VCaP (cell line): ENCODE results near the gene SFXN5.

Experiments
- H3K27ac ChIP-seq: fragments of 450-650 bp; 2 replicates; pipeline ENCODE4 v1.5.1; 2017
- TF ChIP-seq, protein P1 (sequence below): fragments of 450-650 bp; conservative IDR thresholded peaks from 2 replicates; pipeline ENCODE4 v1.5.1; 2017; ENCODE audit warnings: mild to moderate bottlenecking, moderate library complexity

SFXN5 gene

DNA sequence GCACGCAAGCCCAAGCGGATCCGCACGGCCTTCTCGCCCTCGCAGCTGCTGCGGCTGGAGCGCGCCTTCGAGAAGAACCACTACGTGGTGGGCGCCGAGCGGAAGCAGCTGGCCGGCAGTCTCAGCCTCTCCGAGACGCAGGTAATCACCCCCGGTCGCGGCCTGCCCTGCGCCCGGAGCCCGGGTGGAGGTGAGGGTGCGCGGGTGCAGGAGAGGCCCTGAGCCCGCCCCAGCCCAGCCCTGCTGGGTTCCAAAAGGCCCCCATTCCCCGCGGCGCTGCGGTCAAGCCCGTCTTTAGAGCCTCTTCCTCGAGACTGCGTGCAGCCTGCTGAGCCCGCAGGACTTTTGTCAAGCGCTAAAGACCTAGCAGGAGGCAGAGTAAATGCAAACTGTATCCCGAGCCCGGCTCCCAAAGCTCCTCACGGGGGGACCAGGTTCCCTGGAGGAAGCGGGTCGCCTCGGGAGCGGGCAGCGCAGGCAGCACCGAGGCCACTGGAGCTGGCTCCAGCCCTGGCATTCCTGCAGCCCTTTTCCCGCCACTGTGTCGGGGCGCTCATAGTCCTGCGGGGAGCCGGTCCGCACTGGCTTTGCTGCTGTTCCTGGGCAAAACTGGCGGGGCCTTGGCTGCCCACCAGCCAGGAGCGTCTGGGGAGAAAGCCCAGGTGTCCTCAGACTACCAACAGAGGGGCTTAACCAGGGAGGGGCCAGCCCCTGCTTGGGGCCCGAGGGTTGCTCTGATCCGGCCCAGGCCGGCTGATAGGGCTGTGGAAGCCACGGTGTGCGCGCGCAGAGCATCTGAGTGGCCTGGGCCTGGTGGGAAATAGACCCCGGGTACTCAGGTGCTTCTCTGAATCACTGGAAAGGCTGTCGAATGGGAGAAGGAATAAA, 146.9 kb downstream of the SFXN5 start:
- TF ChIP-seq, protein P1, sequence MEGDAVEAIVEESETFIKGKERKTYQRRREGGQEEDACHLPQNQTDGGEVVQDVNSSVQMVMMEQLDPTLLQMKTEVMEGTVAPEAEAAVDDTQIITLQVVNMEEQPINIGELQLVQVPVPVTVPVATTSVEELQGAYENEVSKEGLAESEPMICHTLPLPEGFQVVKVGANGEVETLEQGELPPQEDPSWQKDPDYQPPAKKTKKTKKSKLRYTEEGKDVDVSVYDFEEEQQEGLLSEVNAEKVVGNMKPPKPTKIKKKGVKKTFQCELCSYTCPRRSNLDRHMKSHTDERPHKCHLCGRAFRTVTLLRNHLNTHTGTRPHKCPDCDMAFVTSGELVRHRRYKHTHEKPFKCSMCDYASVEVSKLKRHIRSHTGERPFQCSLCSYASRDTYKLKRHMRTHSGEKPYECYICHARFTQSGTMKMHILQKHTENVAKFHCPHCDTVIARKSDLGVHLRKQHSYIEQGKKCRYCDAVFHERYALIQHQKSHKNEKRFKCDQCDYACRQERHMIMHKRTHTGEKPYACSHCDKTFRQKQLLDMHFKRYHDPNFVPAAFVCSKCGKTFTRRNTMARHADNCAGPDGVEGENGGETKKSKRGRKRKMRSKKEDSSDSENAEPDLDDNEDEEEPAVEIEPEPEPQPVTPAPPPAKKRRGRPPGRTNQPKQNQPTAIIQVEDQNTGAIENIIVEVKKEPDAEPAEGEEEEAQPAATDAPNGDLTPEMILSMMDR: no peak
- no peak overlapping the region for H3K27ac ChIP-seq

DNA sequence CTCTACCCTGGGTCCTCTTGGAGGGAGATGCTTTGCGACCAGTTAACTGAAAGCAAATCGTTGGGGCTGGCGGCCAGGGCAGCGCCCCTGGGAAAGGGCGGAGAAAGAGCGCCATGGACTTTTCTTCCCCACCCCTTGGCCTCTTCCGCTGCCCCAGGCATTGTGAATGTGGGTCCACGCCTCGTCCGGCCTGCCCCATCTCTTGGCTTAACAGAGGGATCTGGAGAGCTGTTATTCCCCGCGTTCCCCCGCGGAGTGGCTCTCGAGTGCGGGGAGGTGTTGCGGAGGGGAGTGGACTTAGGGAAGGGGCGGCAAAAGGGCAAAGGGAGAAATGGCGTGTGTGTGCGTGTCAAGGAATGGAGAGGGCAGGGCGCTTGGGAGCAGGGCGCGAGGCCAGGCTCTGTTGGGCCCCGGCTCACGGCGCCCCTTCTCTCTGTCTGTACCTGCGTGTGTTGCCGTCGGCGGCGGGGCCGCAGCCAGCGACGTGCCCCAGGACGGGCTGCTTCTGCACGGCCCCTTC, 147.6 kb downstream of the SFXN5 start:
- TF ChIP-seq, protein P1: no peak
- H3K27ac ChIP-seq: no peak overlapping the region

DNA sequence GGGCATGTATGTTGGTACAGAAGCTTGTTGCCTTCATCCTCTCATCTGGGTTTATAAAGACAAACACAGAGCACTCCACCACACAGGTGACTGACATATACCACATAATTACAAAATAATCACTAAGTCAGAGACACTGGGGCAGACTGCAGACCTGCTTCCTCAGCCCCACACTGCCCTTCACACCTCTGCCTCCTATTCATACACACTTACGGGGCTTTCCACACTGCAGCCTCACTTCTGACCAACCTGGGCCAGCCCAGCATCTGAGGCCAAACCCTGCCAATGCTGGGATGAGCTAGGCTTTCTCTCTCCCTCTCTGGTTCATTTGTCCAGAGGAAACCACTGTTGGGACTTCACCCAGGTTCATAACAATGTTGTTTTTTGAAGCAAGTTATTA, 149.7 kb downstream of the SFXN5 start:
- TF ChIP-seq, protein P1: no peak

DNA sequence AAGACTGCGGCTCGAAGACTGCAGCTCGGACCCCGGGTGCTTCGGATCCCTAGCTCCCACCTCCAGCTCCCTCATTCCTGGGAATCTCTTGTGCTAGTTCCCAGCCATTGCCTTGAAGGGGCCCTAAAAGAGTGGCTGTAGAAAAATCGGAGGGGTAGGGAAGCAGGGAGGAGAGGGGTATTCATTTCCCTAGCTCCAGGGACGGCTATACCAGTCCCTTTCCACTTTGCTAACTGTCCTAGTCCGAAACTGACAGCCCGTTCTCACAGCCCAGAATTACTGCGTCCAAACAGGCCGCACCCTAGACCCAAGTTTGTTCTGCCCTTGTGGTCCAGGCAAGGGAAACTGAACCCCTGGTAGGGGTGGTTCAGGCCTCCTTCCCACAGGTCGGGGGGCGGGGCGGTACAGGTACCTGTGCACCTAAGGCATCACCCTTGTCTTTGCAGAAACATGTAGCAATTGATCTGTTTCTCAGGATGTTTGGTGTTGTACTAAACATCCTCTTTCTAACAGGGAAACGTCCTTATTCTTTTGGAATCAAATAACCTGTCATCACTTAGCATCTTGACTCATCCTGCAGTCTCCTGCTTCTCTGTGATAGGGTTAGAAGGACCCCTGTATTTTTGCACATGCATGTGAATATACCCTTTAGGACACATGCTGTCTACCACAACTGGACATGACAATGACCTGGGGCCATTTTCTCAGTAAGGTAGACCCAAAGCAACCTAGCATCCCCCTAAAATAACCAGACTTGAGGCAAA, 150.2 kb downstream of the SFXN5 start:
- TF ChIP-seq, protein P1: no peak
- no peak overlapping the region for H3K27ac ChIP-seq

More for the DNA sequence above, 149.7 kb downstream of the SFXN5 start:
- no peak overlapping the region for H3K27ac ChIP-seq

DNA sequence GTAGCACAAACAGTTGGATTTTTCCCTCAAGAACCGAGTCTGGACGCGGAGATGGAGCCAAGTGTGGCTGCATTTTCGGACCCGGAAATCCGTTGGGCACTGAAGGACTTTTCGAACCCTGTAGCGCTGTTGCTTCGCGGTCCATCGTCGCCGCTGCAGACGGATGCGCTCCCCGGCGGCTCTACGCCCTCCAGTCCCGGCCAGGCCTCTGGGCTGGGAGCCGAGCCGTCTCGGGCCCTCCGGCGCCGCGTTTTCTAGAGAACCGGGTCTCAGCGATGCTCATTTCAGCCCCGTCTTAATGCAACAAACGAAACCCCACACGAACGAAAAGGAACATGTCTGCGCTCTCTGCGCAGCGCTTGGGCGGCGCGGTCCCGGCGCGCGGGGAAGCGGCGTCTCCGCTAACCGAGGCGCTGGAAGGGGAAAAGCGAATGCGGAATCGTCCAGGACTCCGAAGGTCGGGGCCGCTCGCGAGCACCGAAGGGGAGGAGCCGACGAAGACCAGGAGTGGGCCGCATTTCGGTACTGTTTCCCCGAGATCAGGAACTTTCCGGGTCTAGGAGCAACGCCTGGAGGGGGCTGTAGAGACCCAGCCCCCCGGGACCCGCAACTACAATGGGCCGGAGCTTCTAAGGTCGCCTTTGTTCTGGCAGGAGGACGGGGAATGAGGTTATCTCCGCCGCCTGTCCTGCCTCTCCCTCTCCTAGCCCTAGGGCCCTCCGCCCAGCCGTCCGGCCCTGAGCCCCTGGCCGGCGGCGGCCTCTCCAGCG, 151.0 kb downstream of the SFXN5 start:
- TF ChIP-seq, protein P1: no peak
- H3K27ac ChIP-seq: no peak overlapping the region

DNA sequence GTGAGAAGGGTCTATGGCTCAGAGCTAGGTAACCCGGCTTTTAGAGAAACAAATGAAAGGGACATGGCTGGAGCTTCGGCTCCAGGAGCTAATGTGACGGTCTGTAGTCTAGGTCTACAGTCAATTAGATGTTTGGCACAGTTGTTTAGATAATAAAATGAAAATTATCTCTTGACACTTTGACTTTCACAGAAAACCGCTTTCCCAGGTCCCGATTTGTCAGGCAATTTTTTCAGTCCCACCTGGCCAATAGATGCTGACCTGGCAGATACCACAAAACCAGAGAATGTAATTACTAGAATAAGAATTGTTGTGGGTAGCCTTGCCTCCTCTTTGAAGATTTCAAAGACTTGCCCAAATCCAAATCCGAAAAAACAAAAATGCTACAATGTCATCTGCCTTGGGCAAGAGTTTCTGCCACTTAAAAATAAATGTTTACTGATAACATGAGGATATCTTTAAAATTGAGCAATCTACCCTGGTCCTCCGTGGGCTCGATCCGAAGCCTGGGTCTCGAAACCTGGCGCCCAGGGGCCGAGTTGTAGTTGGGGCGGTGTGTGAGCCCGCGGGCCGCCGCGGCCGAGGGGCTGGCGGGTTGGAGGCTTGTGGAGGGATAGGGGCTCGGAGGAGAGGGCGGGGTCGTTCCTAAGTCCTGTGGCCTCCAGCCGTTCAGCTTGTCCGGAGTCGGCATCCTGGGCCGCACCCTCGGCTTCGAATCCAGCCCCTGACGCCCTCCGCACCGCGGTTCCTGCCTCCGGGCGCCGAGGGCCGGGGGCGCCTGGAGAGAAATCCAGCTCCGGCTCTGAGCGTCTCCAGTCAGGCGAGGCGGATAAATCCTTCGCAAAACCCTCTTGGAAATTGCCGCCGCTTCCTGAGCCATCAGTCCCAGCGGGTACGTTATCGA, 151.8 kb downstream of the SFXN5 start:
- peak overlapping the region; percentile 69; the same call in 1 of the 2 replicates for H3K27ac ChIP-seq
- TF ChIP-seq, protein P1: no peak
